Skeletal muscle tissue (tissue), 4 donors: ENCODE results near the gene CDT1. TPM values are rescaled to one million over a fixed set of nuclear protein-coding genes. Genes with fewer than 3 reads are reported as not detected.

Experiments
- H3K27ac ChIP-seq: one replicate; pipeline ENCODE4 v1.7.0; 2013; ENCODE audit warnings: mild to moderate bottlenecking, low read depth, low read length, inconsistent platforms
- H3K27me3 ChIP-seq, 3 donors: one replicate each; pipeline ENCODE4 v1.7.0; 2013; ENCODE audit warnings: low read length in 3 of 3; ENCODE audit not compliant: control insufficient read depth in 3 of 3, insufficient read depth in 3 of 3
- H3K36me3 ChIP-seq, 3 donors: one replicate each; pipeline ENCODE4 v1.7.0; 2013; ENCODE audit warnings: low read length in 3 of 3; ENCODE audit not compliant: control insufficient read depth in 3 of 3, insufficient read depth in 3 of 3
- H3K4me1 ChIP-seq, 3 donors: one replicate each; pipeline ENCODE4 v1.7.0; 2013; ENCODE audit warnings: low read length in 3 of 3, mild to moderate bottlenecking in 3 of 3; ENCODE audit not compliant: control insufficient read depth in 3 of 3, insufficient read depth in 3 of 3
- H3K4me3 ChIP-seq, 3 donors: one replicate each; pipeline ENCODE4 v1.7.0; 2013; ENCODE audit warnings: low read length in 3 of 3
- H3K9ac ChIP-seq, 3 donors: one replicate each; pipeline ENCODE4 v1.7.0; 2013; ENCODE audit warnings: low read length in 3 of 3, mild to moderate bottlenecking in 3 of 3, moderate library complexity in 2 of 3, low read depth in 1 of 3
- H3K9me3 ChIP-seq, 3 donors: one replicate each; pipeline ENCODE4 v1.7.0; 2013; ENCODE audit warnings: low read length in 3 of 3; ENCODE audit not compliant: control insufficient read depth in 3 of 3
- total RNA-seq: library from RNA; depleted of rRNA; stranded (reverse); fragments of >200 nt; gene quantifications from one replicate; pipeline ENCODE4 v1.2.3, GENCODE V29; 2014
- donor health status: Osteomylitis.

Gene CDT1
- total RNA-seq, 1 donor from 2014 or later, result 6.3 TPM

GRCh38 chr16:88790312-88791211, 13.0 kb upstream of the CDT1 start:
- peaks cover 33 to 37% (median 33%) of the 10 kb centered on the region in 3 donors for H3K27me3 ChIP-seq
- H3K4me3 ChIP-seq, result no peak overlapping the region
- H3K4me1 ChIP-seq, result peaks cover 0 to 3% (median 0%) of the 10 kb centered on the region in 3 donors
- H3K36me3 ChIP-seq, result no peaks in the 10 kb centered on the region
- no peaks in the 10 kb centered on the region for H3K9me3 ChIP-seq
- H3K27ac ChIP-seq, result no peak overlapping the region
- H3K9ac ChIP-seq, result no peak overlapping the region

- H3K9me3 ChIP-seq, result no peaks in the 10 kb centered on the region
- no peak overlapping the region for H3K27ac ChIP-seq
- no peaks in the 10 kb centered on the region for H3K36me3 ChIP-seq
- H3K27me3 ChIP-seq, result peaks cover 29 to 37% (median 30%) of the 10 kb centered on the region in 3 donors
- no peak overlapping the region for H3K9ac ChIP-seq
- H3K4me1 ChIP-seq, result no peaks in the 10 kb centered on the region
- no peak overlapping the region for H3K4me3 ChIP-seq
Observed at GRCh38 chr16:88792078-88792550, 11.5 kb upstream of the CDT1 start.

- no peak overlapping the region for H3K9ac ChIP-seq
- H3K27ac ChIP-seq, result no peak overlapping the region
- H3K4me3 ChIP-seq, result no peak overlapping the region
- H3K9me3 ChIP-seq, result no peaks in the 10 kb centered on the region
- H3K4me1 ChIP-seq, result no peaks in the 10 kb centered on the region
- peaks cover 29 to 37% (median 30%) of the 10 kb centered on the region in 3 donors for H3K27me3 ChIP-seq
- no peaks in the 10 kb centered on the region for H3K36me3 ChIP-seq
Observed at GRCh38 chr16:88792668-88793250, 10.8 kb upstream of the CDT1 start.

GRCh38 chr16:88793251-88793954, 10.2 kb upstream of the CDT1 start:
- H3K9me3 ChIP-seq, result no peaks in the 10 kb centered on the region
- peaks cover 27 to 37% (median 30%) of the 10 kb centered on the region in 3 donors for H3K27me3 ChIP-seq
- H3K27ac ChIP-seq, result no peak overlapping the region

GRCh38 chr16:88796278-88796677, 7.3 kb upstream of the CDT1 start:
- H3K27ac ChIP-seq, result no peak overlapping the region
- H3K4me1 ChIP-seq, result no peaks in the 10 kb centered on the region
- no peak overlapping the region for H3K9ac ChIP-seq
- H3K4me3 ChIP-seq, result no peak overlapping the region
- H3K27me3 ChIP-seq, result peaks cover 21 to 27% (median 24%) of the 10 kb centered on the region in 3 donors
- no peaks in the 10 kb centered on the region for H3K9me3 ChIP-seq
- no peaks in the 10 kb centered on the region for H3K36me3 ChIP-seq

More at GRCh38 chr16:88793251-88793954, 10.2 kb upstream of the CDT1 start:
- Histone ChIP-seq H3K36me3 (no peaks in the 10 kb centered on the region), H3K4me1 (no peaks in the 10 kb centered on the region), H3K9ac (no peak overlapping the region), H3K4me3 (no peak overlapping the region)

GRCh38 chr16:88798073-88798472, 5.5 kb upstream of the CDT1 start:
- Histone ChIP-seq H3K4me3 (no peak overlapping the region), H3K27ac (no peak overlapping the region), H3K27me3 (peaks cover 4 to 9% (median 8%) of the 10 kb centered on the region in 3 donors), H3K36me3 (no peaks in the 10 kb centered on the region), H3K4me1 (peaks cover 0 to 3% (median 0%) of the 10 kb centered on the region in 3 donors), H3K9ac (no peak overlapping the region), H3K9me3 (no peaks in the 10 kb centered on the region)

- H3K4me3 ChIP-seq, result no peak overlapping the region
- peaks cover 0 to under 1% (median under 1%) of the 10 kb centered on the region in 3 donors for H3K27me3 ChIP-seq
- H3K9me3 ChIP-seq, result no peaks in the 10 kb centered on the region
- H3K36me3 ChIP-seq, result no peaks in the 10 kb centered on the region
- H3K27ac ChIP-seq, result no peak overlapping the region
- peaks cover 0 to 3% (median 0%) of the 10 kb centered on the region in 3 donors for H3K4me1 ChIP-seq
- H3K9ac ChIP-seq, result no peak overlapping the region
Observed at GRCh38 chr16:88798772-88799455, 4.7 kb upstream of the CDT1 start.

GRCh38 chr16:88799569-88800276, 3.9 kb upstream of the CDT1 start:
- Histone ChIP-seq H3K27ac (no peak overlapping the region), H3K9ac (no peak overlapping the region), H3K4me3 (no peak overlapping the region), H3K4me1 (peaks cover 0 to 3% (median 0%) of the 10 kb centered on the region in 3 donors), H3K36me3 (no peaks in the 10 kb centered on the region), H3K27me3 (peaks cover 0 to 3% (median 3%) of the 10 kb centered on the region in 3 donors), H3K9me3 (no peaks in the 10 kb centered on the region)

- no peak overlapping the region for H3K27ac ChIP-seq
- H3K4me3 ChIP-seq, result no peak overlapping the region
- H3K36me3 ChIP-seq, result no peaks in the 10 kb centered on the region
- no peak overlapping the region for H3K9ac ChIP-seq
- H3K9me3 ChIP-seq, result no peaks in the 10 kb centered on the region
- H3K4me1 ChIP-seq, result peaks cover 0 to 3% (median 0%) of the 10 kb centered on the region in 3 donors
- peaks cover 0 to 8% (median 3%) of the 10 kb centered on the region in 3 donors for H3K27me3 ChIP-seq
Observed at GRCh38 chr16:88800277-88800592, 3.4 kb upstream of the CDT1 start.
